Duodenal mucosa (tissue), 2 donors: ENCODE results near the gene KDM4C.

Experiments used
- H3K27ac ChIP-seq: one replicate; pipeline ENCODE4 v1.7.0; 2013; ENCODE audit warnings: low read depth, low read length
- H3K27me3 ChIP-seq, 2 donors: one replicate each; pipeline ENCODE4 v1.7.0; 2013; ENCODE audit warnings: low read length in 2 of 2, control low read depth in 1 of 2; ENCODE audit not compliant: insufficient read depth in 2 of 2, control insufficient read depth in 1 of 2
- H3K36me3 ChIP-seq, 2 donors: one replicate each; pipeline ENCODE4 v1.7.0; 2013; ENCODE audit warnings: low read length in 2 of 2, control low read depth in 1 of 2; ENCODE audit not compliant: insufficient read depth in 2 of 2, control insufficient read depth in 1 of 2
- H3K4me1 ChIP-seq, 2 donors: one replicate each; pipeline ENCODE4 v1.7.0; 2013; ENCODE audit warnings: low read length in 2 of 2, control low read depth in 1 of 2; ENCODE audit not compliant: insufficient read depth in 2 of 2, control insufficient read depth in 1 of 2
- H3K4me3 ChIP-seq, 2 donors: one replicate each; pipeline ENCODE4 v1.7.0; 2013; ENCODE audit warnings: low read length in 2 of 2, low read depth in 1 of 2
- H3K9ac ChIP-seq, 2 donors: one replicate each; pipeline ENCODE4 v1.7.0; 2013; ENCODE audit warnings: low read length in 2 of 2, low read depth in 1 of 2
- H3K9me3 ChIP-seq, 2 donors: one replicate each; pipeline ENCODE4 v1.7.0; 2013; ENCODE audit warnings: low read length in 2 of 2, control low read depth in 1 of 2; ENCODE audit not compliant: control insufficient read depth in 1 of 2

Gene KDM4C

GRCh38 chr9:6905850-6906375 is 148.1 kb downstream of the KDM4C start:
- Histone ChIP-seq H3K9ac (no peak overlapping the region), H3K27me3 (no peaks in the 10 kb centered on the region), H3K27ac (no peak overlapping the region), H3K4me3 (no peak overlapping the region), H3K9me3 (no peaks in the 10 kb centered on the region), H3K36me3 (peaks cover 0 to 6% of the 10 kb centered on the region in 2 donors), H3K4me1 (peaks cover 5 to 6% of the 10 kb centered on the region in 2 donors)

- no peak overlapping the region for H3K27ac ChIP-seq
- no peak overlapping the region for H3K9ac ChIP-seq
Observed at GRCh38 chr9:6907772-6908381, 150.1 kb downstream of the KDM4C start.

GRCh38 chr9:6909181-6909580 is 151.4 kb downstream of the KDM4C start:
- Histone ChIP-seq H3K9ac (no peak overlapping the region), H3K4me3 (no peak overlapping the region), H3K36me3 (peaks cover 0 to 6% of the 10 kb centered on the region in 2 donors), H3K27ac (no peak overlapping the region), H3K4me1 (peaks cover 0 to 5% of the 10 kb centered on the region in 2 donors), H3K27me3 (no peaks in the 10 kb centered on the region), H3K9me3 (no peaks in the 10 kb centered on the region)

More at GRCh38 chr9:6907772-6908381, 150.1 kb downstream of the KDM4C start:
- no peaks in the 10 kb centered on the region for H3K9me3 ChIP-seq
- H3K36me3 ChIP-seq = peaks cover 0 to 6% of the 10 kb centered on the region in 2 donors
- no peaks in the 10 kb centered on the region for H3K4me1 ChIP-seq
- H3K4me3 ChIP-seq = no peak overlapping the region
- H3K27me3 ChIP-seq = no peaks in the 10 kb centered on the region

GRCh38 chr9:6910032-6910431 is 152.3 kb downstream of the KDM4C start:
- Histone ChIP-seq H3K36me3 (peaks cover 0 to 6% of the 10 kb centered on the region in 2 donors), H3K4me1 (peaks cover 0 to 5% of the 10 kb centered on the region in 2 donors), H3K4me3 (no peak overlapping the region), H3K9ac (no peak overlapping the region), H3K9me3 (no peaks in the 10 kb centered on the region), H3K27ac (no peak overlapping the region), H3K27me3 (no peaks in the 10 kb centered on the region)

GRCh38 chr9:6910497-6910896 is 152.7 kb downstream of the KDM4C start:
- no peak overlapping the region for H3K9ac ChIP-seq
- no peaks in the 10 kb centered on the region for H3K9me3 ChIP-seq
- H3K4me1 ChIP-seq = peaks cover 0 to 5% of the 10 kb centered on the region in 2 donors
- peaks cover 0 to 6% of the 10 kb centered on the region in 2 donors for H3K36me3 ChIP-seq
- H3K4me3 ChIP-seq = no peak overlapping the region
- H3K27ac ChIP-seq = no peak overlapping the region
- no peaks in the 10 kb centered on the region for H3K27me3 ChIP-seq

GRCh38 chr9:6911901-6912638 is 154.3 kb downstream of the KDM4C start:
- H3K27ac ChIP-seq = no peak overlapping the region
- H3K9ac ChIP-seq = no peak overlapping the region
- H3K27me3 ChIP-seq = no peaks in the 10 kb centered on the region
- peaks cover 0 to 3% of the 10 kb centered on the region in 2 donors for H3K36me3 ChIP-seq
- H3K4me3 ChIP-seq = no peak overlapping the region
- H3K9me3 ChIP-seq = no peaks in the 10 kb centered on the region
- peaks cover 0 to 5% of the 10 kb centered on the region in 2 donors for H3K4me1 ChIP-seq

GRCh38 chr9:6915635-6916034 is 157.9 kb downstream of the KDM4C start:
- Histone ChIP-seq H3K9ac (no peak overlapping the region), H3K9me3 (no peaks in the 10 kb centered on the region), H3K27me3 (no peaks in the 10 kb centered on the region), H3K27ac (no peak overlapping the region), H3K36me3 (no peaks in the 10 kb centered on the region), H3K4me3 (no peak overlapping the region), H3K4me1 (peaks cover 0 to 5% of the 10 kb centered on the region in 2 donors)

- Histone ChIP-seq H3K9me3 (no peaks in the 10 kb centered on the region), H3K4me3 (no peak overlapping the region), H3K27me3 (no peaks in the 10 kb centered on the region), H3K36me3 (peaks cover 0 to 5% of the 10 kb centered on the region in 2 donors), H3K4me1 (peaks cover 0 to 5% of the 10 kb centered on the region in 2 donors), H3K9ac (no peak overlapping the region), H3K27ac (no peak overlapping the region)
Observed at GRCh38 chr9:6917162-6917561, 159.4 kb downstream of the KDM4C start.

GRCh38 chr9:6920041-6920440 is 162.3 kb downstream of the KDM4C start:
- peaks cover 0 to 9% of the 10 kb centered on the region in 2 donors for H3K36me3 ChIP-seq
- H3K4me3 ChIP-seq = no peak overlapping the region
- no peak overlapping the region for H3K9ac ChIP-seq
- H3K4me1 ChIP-seq = no peaks in the 10 kb centered on the region
- H3K27ac ChIP-seq = no peak overlapping the region
- no peaks in the 10 kb centered on the region for H3K27me3 ChIP-seq
- H3K9me3 ChIP-seq = no peaks in the 10 kb centered on the region

- Histone ChIP-seq H3K4me3 (no peak overlapping the region), H3K4me1 (no peaks in the 10 kb centered on the region), H3K9me3 (no peaks in the 10 kb centered on the region), H3K9ac (no peak overlapping the region), H3K36me3 (peaks cover 0 to 9% of the 10 kb centered on the region in 2 donors), H3K27ac (no peak overlapping the region), H3K27me3 (no peaks in the 10 kb centered on the region)
Observed at GRCh38 chr9:6921315-6921714, 163.5 kb downstream of the KDM4C start.
